SK-N-SH (cell line): ENCODE data around the gene RAD51B. TPM values are rescaled to one million over a fixed set of nuclear protein-coding genes. Genes with fewer than 3 reads are reported as not detected.

Experiments used
- CTCF ChIA-PET: fragments of 300-600, 350-600 bp; formaldehyde crosslinking; extraction: SDS; loops from one replicate; lab custom pipeline; 2021; lab: Yijun Ruan, JAX
- POLR2A ChIA-PET: fragments of 350-600 bp; sonication (Branson Sonifier 250); formaldehyde crosslinking; extraction: SDS; loops from one replicate; lab custom pipeline; 2020; ENCODE audit warnings: antibody characterized with exemption, inconsistent platforms; lab: Yijun Ruan, JAX
- DNase-seq: peaks from one replicate; pipeline ENCODE4 v3.0.0; 2012
- H2AFZ ChIP-seq: fragments of 200-600 bp; sonication (generic); 2 replicates; pipeline ENCODE4 v1.8.1; 2016; ENCODE audit warnings: antibody characterized with exemption, mild to moderate bottlenecking, low read depth
- H3F3A ChIP-seq: fragments of 200-600 bp; sonication (generic); replicated peaks from 2 replicates; pipeline ENCODE3; 2016; ENCODE audit warnings: antibody characterized with exemption, mild to moderate bottlenecking; ENCODE audit not compliant: insufficient read depth
- H3K27ac ChIP-seq, 2 experiments: fragments of 200-500 bp in 1 of 2; fragments of 200-600 bp in 1 of 2; sonication (Bioruptor generic) in 1 of 2; sonication (generic), shearing (Covaris generic) in 1 of 2; 2 replicates each; pipeline versions ENCODE4 v1.5.1 to v1.6.1; 2014 to 2016; ENCODE audit warnings: low read depth in 2 of 2, inconsistent platforms in 1 of 2, low read length in 1 of 2, mild to moderate bottlenecking in 1 of 2, mixed read lengths in 1 of 2
- H3K27me3 ChIP-seq: fragments of 200-600 bp; sonication (generic), shearing (Covaris generic); 2 replicates; pipeline ENCODE4 v1.6.1; 2016; ENCODE audit warnings: mixed run types; ENCODE audit not compliant: insufficient read depth
- H3K36me3 ChIP-seq, 2 experiments: fragments of 200-500 bp in 1 of 2; fragments of 200-600 bp in 1 of 2; sonication (Bioruptor generic) in 1 of 2; sonication (generic) in 1 of 2; replicated peaks in 1 of 2; 2 replicates each; pipeline versions ENCODE3 to v1.5.1; 2014 to 2016; ENCODE audit warnings: low read length in 1 of 2, mild to moderate bottlenecking in 1 of 2; ENCODE audit not compliant: insufficient read depth in 2 of 2, control insufficient read depth in 1 of 2
- H3K4me1 ChIP-seq, 2 experiments: fragments of 200-500 bp in 1 of 2; fragments of 200-600 bp in 1 of 2; sonication (Bioruptor generic) in 1 of 2; sonication (generic), shearing (Covaris generic) in 1 of 2; 2 replicates each; pipeline versions ENCODE4 v1.5.1 to v1.6.1; 2014 to 2016; ENCODE audit warnings: low read depth in 1 of 2, low read length in 1 of 2, mixed run types in 1 of 2; ENCODE audit not compliant: insufficient read depth in 2 of 2, control insufficient read depth in 1 of 2
- H3K4me2 ChIP-seq: fragments of 200-600 bp; sonication (generic), shearing (Covaris generic); 2 replicates; pipeline ENCODE4 v1.6.1; 2017; ENCODE audit warnings: mixed run types
- H3K4me3 ChIP-seq, 2 experiments: fragments of 200-500 bp in 1 of 2; fragments of 200-600 bp in 1 of 2; sonication (Bioruptor generic) in 1 of 2; sonication (generic), shearing (Covaris generic) in 1 of 2; 2 replicates each; pipeline versions ENCODE4 v1.5.1 to v1.8.1; 2014 to 2016; ENCODE audit warnings: low read depth in 2 of 2, inconsistent platforms in 1 of 2, low read length in 1 of 2, mild to moderate bottlenecking in 1 of 2, mixed read lengths in 1 of 2, moderate library complexity in 1 of 2
- H3K79me2 ChIP-seq: fragments of 200-600 bp; sonication (generic); 2 replicates; pipeline ENCODE4 v1.8.1; 2017; ENCODE audit warnings: mild to moderate bottlenecking; ENCODE audit not compliant: insufficient read depth
- H3K9ac ChIP-seq: fragments of 200-600 bp; sonication (generic); 2 replicates; pipeline ENCODE4 v1.6.1; 2017; ENCODE audit warnings: mixed run types
- H3K9me2 ChIP-seq: fragments of 200-600 bp; sonication (generic); 2 replicates; pipeline ENCODE4 v1.6.1; 2017; ENCODE audit warnings: mixed run types
- H3K9me3 ChIP-seq: fragments of 200-600 bp; sonication (generic); 2 replicates; pipeline ENCODE4 v1.6.1; 2017; ENCODE audit warnings: mixed run types, mild to moderate bottlenecking, moderate library complexity
- H4K20me1 ChIP-seq: fragments of 200-600 bp; sonication (generic); 2 replicates; pipeline ENCODE4 v1.6.1; 2017; ENCODE audit warnings: mild to moderate bottlenecking, mixed run types; ENCODE audit not compliant: insufficient read depth
- CTCF ChIP-seq: fragments of 200-600 bp; sonication (generic); IDR thresholded peaks from 2 replicates; pipeline ENCODE4 v1.6.1; 2017; ENCODE audit warnings: antibody characterized with exemption, mild to moderate bottlenecking, moderate library complexity
- ELF1 ChIP-seq: IDR thresholded peaks from 2 replicates; pipeline ENCODE4 v1.4.0; 2012
- EZH2phosphoT487 ChIP-seq: fragments of 200-600 bp; sonication (generic); IDR thresholded peaks from 2 replicates; pipeline ENCODE4 v1.6.1; 2017; ENCODE audit warnings: low read depth, mixed run types, mild to moderate bottlenecking, antibody characterized with exemption, moderate library complexity, borderline replicate concordance
- FOSL2 ChIP-seq: IDR thresholded peaks from 2 replicates; pipeline ENCODE4 v1.4.0; 2012; ENCODE audit warnings: low read depth, mild to moderate bottlenecking, moderate library complexity, borderline replicate concordance
- FOXJ3 ChIP-seq: sonication (generic); formaldehyde crosslinking; IDR thresholded peaks from 2 replicates; pipeline ENCODE4 v1.5.1; 2020; ENCODE audit warnings: mild to moderate bottlenecking, missing genetic modification reagents
- FOXM1 ChIP-seq: IDR thresholded peaks from 2 replicates; pipeline ENCODE4 v1.4.0; 2012; ENCODE audit warnings: low read depth, mild to moderate bottlenecking
- GABPA ChIP-seq: IDR thresholded peaks from 2 replicates; pipeline ENCODE4 v1.4.0; 2012; ENCODE audit warnings: low read depth, mild to moderate bottlenecking
- NFIC ChIP-seq: IDR thresholded peaks from 2 replicates; pipeline ENCODE4 v1.4.0; 2012; ENCODE audit warnings: borderline replicate concordance
- POLR2AphosphoS5 ChIP-seq: IDR thresholded peaks from 2 replicates; pipeline ENCODE4 v1.6.1; 2012; ENCODE audit warnings: low read depth, low read length
- RAD21 ChIP-seq: IDR thresholded peaks from 2 replicates; pipeline ENCODE4 v1.6.1; 2012; ENCODE audit warnings: mild to moderate bottlenecking, low read length
- RCOR1 ChIP-seq: fragments of 150-350 bp; IDR thresholded peaks from 2 replicates; pipeline ENCODE4 v1.6.1; 2017; ENCODE audit warnings: antibody characterized with exemption, low read length
- RFX5 ChIP-seq: IDR thresholded peaks from 2 replicates; pipeline ENCODE4 v1.6.1; 2012; ENCODE audit warnings: mild to moderate bottlenecking, improper control_type of control experiment, low read length
- RXRA ChIP-seq: IDR thresholded peaks from 2 replicates; pipeline ENCODE4 v1.4.0; 2012; ENCODE audit warnings: low read depth, mild to moderate bottlenecking, borderline replicate concordance
- TCF12 ChIP-seq: IDR thresholded peaks from 2 replicates; pipeline ENCODE4 v1.4.0; 2012
- YY1 ChIP-seq: IDR thresholded peaks from 2 replicates; pipeline ENCODE4 v1.4.0; 2012; ENCODE audit warnings: low read depth, mild to moderate bottlenecking
- WGBS: methylation state at CpG from one replicate; pipeline ENCODE4 v1.1.6; 2017; ENCODE audit warnings: low lambda C conversion rate; 5-methylcytosine and 5-hydroxymethylcytosine counted together
- polyA plus RNA-seq, 3 experiments: library from polyadenylated mRNA; depleted of rRNA; stranded (reverse); fragments of >200 nt; gene quantifications; 2 replicates each; pipeline ENCODE4 v1.2.3, GENCODE V29; 2012
- TF ChIP-seq, protein P1 (sequence below): fragments of 150-350 bp; IDR thresholded peaks from 2 replicates; pipeline ENCODE4 v1.6.1; 2017; ENCODE audit warnings: antibody characterized with exemption, low read length, low read depth, borderline replicate concordance
- TF ChIP-seq, protein P2 (sequence below): fragments of 150-350 bp; IDR thresholded peaks from 2 replicates; pipeline ENCODE4 v1.6.1; 2016; ENCODE audit warnings: mild to moderate bottlenecking, low read depth, low read length

RAD51B gene
- polyA plus RNA-seq, 1 of the 3 experiments (the other 2 are of a cell fraction): 6.0 TPM

DNA sequence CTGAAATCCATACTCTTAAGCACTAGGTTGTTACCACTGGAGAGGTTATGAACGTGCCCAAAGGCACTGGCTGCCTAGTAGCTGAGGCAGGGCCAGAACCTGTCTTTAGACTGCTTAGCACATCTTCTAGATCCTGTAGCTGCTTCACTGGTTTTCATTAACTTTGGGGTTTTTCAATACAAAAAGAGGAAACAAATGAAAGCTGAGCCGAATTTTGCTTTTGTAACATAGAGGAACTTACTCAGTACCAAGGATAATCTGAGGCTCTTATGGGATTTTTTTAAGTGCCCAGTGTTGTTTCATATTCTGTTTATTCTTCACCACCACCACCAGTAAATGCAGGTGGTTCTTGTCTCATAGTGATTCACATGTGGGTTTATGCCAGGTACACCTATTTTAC is 396.1 kb downstream of the RAD51B start:
- Histone ChIP-seq H3K4me3 (no peak overlapping the region), H3K4me1 (peaks cover 0 to 4% of the 10 kb centered on the region in 2 experiments; a peak in 1 of 4 replicates), H3K9me2 (no peaks in the 10 kb centered on the region), H3K9me3 (no peaks in the 10 kb centered on the region), H4K20me1 (no peaks in the 10 kb centered on the region), H3K79me2 (no peaks in the 10 kb centered on the region), H3K4me2 (no peak overlapping the region), H3K36me3 (no peaks in the 10 kb centered on the region), H3F3A (peaks cover 8% of the 10 kb centered on the region), H3K27me3 (no peaks in the 10 kb centered on the region), H3K27ac (no peak overlapping the region), H3K9ac (no peak overlapping the region), H2AFZ (no peak overlapping the region)
- no peak for DNase-seq
- 76% methylated on average over 2 of the region's 2 CpGs for WGBS
- ChIA-PET POLR2A (no interaction called here), CTCF (no interaction called here)
- no peak for TF ChIP-seq ELF1
- no peak for TF ChIP-seq FOXM1
- no peak for TF ChIP-seq RFX5
- TF ChIP-seq POLR2AphosphoS5: no peak
- TF ChIP-seq RCOR1: no peak
- TF ChIP-seq RAD21: no peak
- TF ChIP-seq NFIC: no peak
- TF ChIP-seq YY1: no peak
- TF ChIP-seq, protein P1, sequence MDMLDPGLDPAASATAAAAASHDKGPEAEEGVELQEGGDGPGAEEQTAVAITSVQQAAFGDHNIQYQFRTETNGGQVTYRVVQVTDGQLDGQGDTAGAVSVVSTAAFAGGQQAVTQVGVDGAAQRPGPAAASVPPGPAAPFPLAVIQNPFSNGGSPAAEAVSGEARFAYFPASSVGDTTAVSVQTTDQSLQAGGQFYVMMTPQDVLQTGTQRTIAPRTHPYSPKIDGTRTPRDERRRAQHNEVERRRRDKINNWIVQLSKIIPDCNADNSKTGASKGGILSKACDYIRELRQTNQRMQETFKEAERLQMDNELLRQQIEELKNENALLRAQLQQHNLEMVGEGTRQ: no peak
- TF ChIP-seq, protein P2, sequence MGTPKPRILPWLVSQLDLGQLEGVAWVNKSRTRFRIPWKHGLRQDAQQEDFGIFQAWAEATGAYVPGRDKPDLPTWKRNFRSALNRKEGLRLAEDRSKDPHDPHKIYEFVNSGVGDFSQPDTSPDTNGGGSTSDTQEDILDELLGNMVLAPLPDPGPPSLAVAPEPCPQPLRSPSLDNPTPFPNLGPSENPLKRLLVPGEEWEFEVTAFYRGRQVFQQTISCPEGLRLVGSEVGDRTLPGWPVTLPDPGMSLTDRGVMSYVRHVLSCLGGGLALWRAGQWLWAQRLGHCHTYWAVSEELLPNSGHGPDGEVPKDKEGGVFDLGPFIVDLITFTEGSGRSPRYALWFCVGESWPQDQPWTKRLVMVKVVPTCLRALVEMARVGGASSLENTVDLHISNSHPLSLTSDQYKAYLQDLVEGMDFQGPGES: no peak

DNA sequence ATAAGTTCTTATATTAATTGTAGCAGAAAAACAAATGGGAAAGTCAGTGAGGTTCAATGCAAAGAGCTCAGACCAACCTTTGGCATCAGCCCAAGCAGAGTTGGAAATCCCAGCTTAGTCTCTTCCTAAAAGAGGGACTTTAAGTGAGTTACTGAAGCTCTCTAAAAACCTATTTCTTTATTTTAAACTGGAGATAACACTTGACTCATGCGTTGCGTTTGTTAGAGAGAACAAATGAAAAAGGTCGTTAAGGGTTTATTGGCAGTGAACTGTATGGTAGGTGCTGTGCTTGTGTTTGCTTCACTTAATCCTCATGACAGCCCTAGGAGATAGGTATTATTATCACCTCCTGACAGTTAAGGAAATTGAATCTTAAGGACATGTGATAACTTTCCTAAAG is 396.5 kb downstream of the RAD51B start:
- Histone ChIP-seq H3K9me3 (no peaks in the 10 kb centered on the region), H3K4me2 (no peak overlapping the region), H3K36me3 (no peaks in the 10 kb centered on the region), H3F3A (peaks cover 7% of the 10 kb centered on the region), H3K9ac (no peak overlapping the region), H3K27ac (no peak overlapping the region), H4K20me1 (no peaks in the 10 kb centered on the region), H3K4me3 (no peak overlapping the region), H3K9me2 (no peaks in the 10 kb centered on the region), H2AFZ (no peak overlapping the region), H3K27me3 (no peaks in the 10 kb centered on the region), H3K4me1 (peaks cover 0 to 4% of the 10 kb centered on the region in 2 experiments; a peak in 1 of 4 replicates), H3K79me2 (no peaks in the 10 kb centered on the region)
- TF ChIP-seq FOSL2: no peak
- ChIA-PET CTCF (no interaction called here), POLR2A (no interaction called here)
- no peak for DNase-seq
- WGBS: 98% methylated on average over 3 of the region's 3 CpGs

DNA sequence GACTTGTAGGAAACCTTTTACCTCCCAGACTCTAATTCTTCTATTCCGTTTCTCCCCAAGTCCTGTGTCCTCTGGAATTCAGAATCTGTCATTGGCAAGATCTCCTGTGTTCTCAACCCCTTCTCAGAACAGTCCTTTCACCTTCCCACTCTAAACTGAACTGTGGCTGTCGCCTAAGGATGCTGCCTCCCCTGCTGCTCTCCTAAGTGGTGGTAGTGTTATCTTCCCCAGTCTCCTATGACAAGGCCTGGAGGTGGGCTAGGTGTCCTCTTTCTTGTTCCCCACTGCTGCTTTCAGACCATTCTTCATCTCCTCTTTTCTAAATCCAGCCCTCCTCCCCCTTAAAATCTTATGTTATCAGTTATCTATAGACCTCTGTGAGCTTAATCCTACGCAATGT is 397.4 kb downstream of the RAD51B start:
- CTCF ChIA-PET: no interaction called here
- no peak for TF ChIP-seq NFIC
- no peak for TF ChIP-seq RCOR1
- TF ChIP-seq RFX5: no peak
- TF ChIP-seq RAD21: no peak
- TF ChIP-seq YY1: no peak
- no peak for TF ChIP-seq RXRA
- TF ChIP-seq FOXM1: no peak
- no peak for TF ChIP-seq GABPA
- TF ChIP-seq, protein P2: no peak
- TF ChIP-seq CTCF: no peak
- no peak for TF ChIP-seq EZH2phosphoT487
- no peak for TF ChIP-seq FOXJ3 (CRISPR knock-in tag)
- TF ChIP-seq TCF12: no peak
- no peak for TF ChIP-seq ELF1

More for the DNA sequence above, 397.4 kb downstream of the RAD51B start:
- POLR2A ChIA-PET: no interaction called here
- Histone ChIP-seq H3K4me2 (no peak overlapping the region), H3K4me1 (no peaks in the 10 kb centered on the region; a peak in 1 of 4 replicates), H3K9me2 (no peaks in the 10 kb centered on the region), H3K27me3 (no peaks in the 10 kb centered on the region), H4K20me1 (no peaks in the 10 kb centered on the region), H2AFZ (no peak overlapping the region), H3F3A (no peaks in the 10 kb centered on the region), H3K4me3 (no peak overlapping the region), H3K9ac (no peak overlapping the region), H3K27ac (no peak overlapping the region), H3K36me3 (no peaks in the 10 kb centered on the region), H3K9me3 (no peaks in the 10 kb centered on the region), H3K79me2 (no peaks in the 10 kb centered on the region)
- DNase-seq: no peak
- WGBS: 89% methylated on average over 3 of the region's 3 CpGs
